ENCODE results near the gene R3HDM1. TPM values are rescaled to one million over a fixed set of nuclear protein-coding genes. Genes with fewer than 3 reads are reported as not detected.
"Not testable (repeated sequence)": the region's sequence is repeated elsewhere in the genome, so short reads cannot be mapped to it uniquely, and the experiment has no call there.

The R3HDM1 gene
- polyA plus RNA-seq, 1 donor from 2014 or later = 30.3 TPM

DNA sequence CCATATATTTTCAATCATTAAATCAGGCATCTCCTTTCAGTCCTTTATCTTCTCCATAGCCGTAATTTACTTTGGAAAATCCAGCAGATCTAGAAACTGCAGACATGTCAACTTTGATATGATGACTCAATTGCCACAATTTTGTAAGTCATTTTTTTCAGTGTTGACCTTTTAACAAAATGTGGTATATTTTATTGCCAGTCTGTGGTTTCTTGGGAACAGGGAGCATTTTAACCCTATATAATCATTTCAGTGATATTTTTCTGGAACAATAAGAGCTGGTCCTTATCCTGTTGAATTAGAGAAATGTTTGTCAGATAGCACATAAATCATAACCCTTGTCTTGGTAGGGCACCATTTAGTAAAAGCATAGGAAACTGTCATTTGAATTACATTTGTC is 119.4 kb downstream of the R3HDM1 start:
- TF ChIP-seq, protein P1, sequence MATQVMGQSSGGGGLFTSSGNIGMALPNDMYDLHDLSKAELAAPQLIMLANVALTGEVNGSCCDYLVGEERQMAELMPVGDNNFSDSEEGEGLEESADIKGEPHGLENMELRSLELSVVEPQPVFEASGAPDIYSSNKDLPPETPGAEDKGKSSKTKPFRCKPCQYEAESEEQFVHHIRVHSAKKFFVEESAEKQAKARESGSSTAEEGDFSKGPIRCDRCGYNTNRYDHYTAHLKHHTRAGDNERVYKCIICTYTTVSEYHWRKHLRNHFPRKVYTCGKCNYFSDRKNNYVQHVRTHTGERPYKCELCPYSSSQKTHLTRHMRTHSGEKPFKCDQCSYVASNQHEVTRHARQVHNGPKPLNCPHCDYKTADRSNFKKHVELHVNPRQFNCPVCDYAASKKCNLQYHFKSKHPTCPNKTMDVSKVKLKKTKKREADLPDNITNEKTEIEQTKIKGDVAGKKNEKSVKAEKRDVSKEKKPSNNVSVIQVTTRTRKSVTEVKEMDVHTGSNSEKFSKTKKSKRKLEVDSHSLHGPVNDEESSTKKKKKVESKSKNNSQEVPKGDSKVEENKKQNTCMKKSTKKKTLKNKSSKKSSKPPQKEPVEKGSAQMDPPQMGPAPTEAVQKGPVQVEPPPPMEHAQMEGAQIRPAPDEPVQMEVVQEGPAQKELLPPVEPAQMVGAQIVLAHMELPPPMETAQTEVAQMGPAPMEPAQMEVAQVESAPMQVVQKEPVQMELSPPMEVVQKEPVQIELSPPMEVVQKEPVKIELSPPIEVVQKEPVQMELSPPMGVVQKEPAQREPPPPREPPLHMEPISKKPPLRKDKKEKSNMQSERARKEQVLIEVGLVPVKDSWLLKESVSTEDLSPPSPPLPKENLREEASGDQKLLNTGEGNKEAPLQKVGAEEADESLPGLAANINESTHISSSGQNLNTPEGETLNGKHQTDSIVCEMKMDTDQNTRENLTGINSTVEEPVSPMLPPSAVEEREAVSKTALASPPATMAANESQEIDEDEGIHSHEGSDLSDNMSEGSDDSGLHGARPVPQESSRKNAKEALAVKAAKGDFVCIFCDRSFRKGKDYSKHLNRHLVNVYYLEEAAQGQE (IDR thresholded peaks at IDR 0.05; ENCODE audit: borderline replicate concordance) = peak; percentile 88
- TF ChIP-seq POLR2AphosphoS5 (IDR thresholded peaks at IDR 0.05) (peak; percentile 87), EP300 (conservative IDR thresholded peaks at IDR 0.05; ENCODE audit: poor library complexity, severe bottlenecking) (peak; percentile 92), RAD21 (conservative IDR thresholded peaks at IDR 0.05) (no peak), MXI1 (conservative IDR thresholded peaks at IDR 0.05; ENCODE audit: poor library complexity, severe bottlenecking) (no peak), EZH2 (IDR thresholded peaks at IDR 0.05; ENCODE audit: borderline replicate concordance, insufficient read depth, low read length, poor library complexity, severe bottlenecking) (no peak)
- H3K36me3 ChIP-seq (ENCODE audit: insufficient read depth, low read length) = no peaks in the 10 kb centered on the region
- peak overlapping the region; percentile 11 for H3K4me2 ChIP-seq (ENCODE audit: low read length)

DNA sequence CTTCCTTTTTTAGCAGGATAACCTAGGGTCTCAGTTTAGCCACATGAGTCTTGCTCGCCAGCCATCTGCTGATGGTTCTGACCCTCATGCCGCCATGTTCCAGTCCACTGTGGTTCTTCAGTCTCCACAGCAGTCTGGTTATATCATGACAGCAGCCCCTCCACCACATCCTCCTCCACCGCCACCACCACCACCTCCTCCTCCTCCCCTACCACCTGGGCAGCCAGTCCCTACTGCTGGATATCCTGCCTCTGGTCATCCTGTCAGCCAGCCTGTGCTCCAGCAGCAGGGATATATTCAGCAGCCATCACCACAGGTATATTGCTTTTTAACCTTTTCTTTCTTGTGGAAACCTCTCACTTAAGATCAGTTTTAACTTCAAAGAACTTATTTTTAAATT is 120.4 kb downstream of the R3HDM1 start:
- Histone ChIP-seq H3K36me3 (ENCODE audit: insufficient read depth, low read length) (no peaks in the 10 kb centered on the region), H3K9ac (ENCODE audit: low read length) (no peak overlapping the region)
- no peak for TF ChIP-seq POLR2AphosphoS5 (IDR thresholded peaks at IDR 0.05)
- TF ChIP-seq MXI1 (conservative IDR thresholded peaks at IDR 0.05; ENCODE audit: poor library complexity, severe bottlenecking) = no peak
- TF ChIP-seq SMC3 (conservative IDR thresholded peaks at IDR 0.05; ENCODE audit: poor library complexity) = no peak
- no peak for TF ChIP-seq RAD21 (conservative IDR thresholded peaks at IDR 0.05)
- TF ChIP-seq, protein P2, sequence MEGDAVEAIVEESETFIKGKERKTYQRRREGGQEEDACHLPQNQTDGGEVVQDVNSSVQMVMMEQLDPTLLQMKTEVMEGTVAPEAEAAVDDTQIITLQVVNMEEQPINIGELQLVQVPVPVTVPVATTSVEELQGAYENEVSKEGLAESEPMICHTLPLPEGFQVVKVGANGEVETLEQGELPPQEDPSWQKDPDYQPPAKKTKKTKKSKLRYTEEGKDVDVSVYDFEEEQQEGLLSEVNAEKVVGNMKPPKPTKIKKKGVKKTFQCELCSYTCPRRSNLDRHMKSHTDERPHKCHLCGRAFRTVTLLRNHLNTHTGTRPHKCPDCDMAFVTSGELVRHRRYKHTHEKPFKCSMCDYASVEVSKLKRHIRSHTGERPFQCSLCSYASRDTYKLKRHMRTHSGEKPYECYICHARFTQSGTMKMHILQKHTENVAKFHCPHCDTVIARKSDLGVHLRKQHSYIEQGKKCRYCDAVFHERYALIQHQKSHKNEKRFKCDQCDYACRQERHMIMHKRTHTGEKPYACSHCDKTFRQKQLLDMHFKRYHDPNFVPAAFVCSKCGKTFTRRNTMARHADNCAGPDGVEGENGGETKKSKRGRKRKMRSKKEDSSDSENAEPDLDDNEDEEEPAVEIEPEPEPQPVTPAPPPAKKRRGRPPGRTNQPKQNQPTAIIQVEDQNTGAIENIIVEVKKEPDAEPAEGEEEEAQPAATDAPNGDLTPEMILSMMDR (IDR thresholded peaks at IDR 0.05; ENCODE audit: poor library complexity, severe bottlenecking) = no peak
- TF ChIP-seq TAF1 (IDR thresholded peaks at IDR 0.05; ENCODE audit: low read depth) = no peak
- TF ChIP-seq EP300 (conservative IDR thresholded peaks at IDR 0.05; ENCODE audit: poor library complexity, severe bottlenecking) = no peak
- TF ChIP-seq, protein P1 (IDR thresholded peaks at IDR 0.05; ENCODE audit: borderline replicate concordance) = no peak
- no peak for TF ChIP-seq EZH2 (IDR thresholded peaks at IDR 0.05; ENCODE audit: borderline replicate concordance, insufficient read depth, low read length, poor library complexity, severe bottlenecking)

More for the DNA sequence above, 119.4 kb downstream of the R3HDM1 start:
- Histone ChIP-seq H3F3A (ENCODE audit: insufficient read depth, low read length, poor library complexity, severe bottlenecking) (peaks cover 6% of the 10 kb centered on the region), H3K4me3 (ENCODE audit: low read length) (peak overlapping the region; percentile 18), H3K9me2 (ENCODE audit: insufficient read depth, low read length) (no peaks in the 10 kb centered on the region), H2AFZ (ENCODE audit: low read depth, low read length) (no peak overlapping the region), H3K27ac (ENCODE audit: low read length) (peak overlapping the region; percentile 58), H3K9ac (ENCODE audit: low read length) (no peak overlapping the region), H3K9me3 (ENCODE audit: low read length) (no peaks in the 10 kb centered on the region), H3K79me2 (replicated peaks; ENCODE audit: insufficient read depth, low read length) (no peaks in the 10 kb centered on the region), H3K27me3 (ENCODE audit: insufficient read depth, low read depth, low read length) (no peaks in the 10 kb centered on the region), H4K20me1 (ENCODE audit: insufficient read depth) (no peaks in the 10 kb centered on the region)

DNA sequence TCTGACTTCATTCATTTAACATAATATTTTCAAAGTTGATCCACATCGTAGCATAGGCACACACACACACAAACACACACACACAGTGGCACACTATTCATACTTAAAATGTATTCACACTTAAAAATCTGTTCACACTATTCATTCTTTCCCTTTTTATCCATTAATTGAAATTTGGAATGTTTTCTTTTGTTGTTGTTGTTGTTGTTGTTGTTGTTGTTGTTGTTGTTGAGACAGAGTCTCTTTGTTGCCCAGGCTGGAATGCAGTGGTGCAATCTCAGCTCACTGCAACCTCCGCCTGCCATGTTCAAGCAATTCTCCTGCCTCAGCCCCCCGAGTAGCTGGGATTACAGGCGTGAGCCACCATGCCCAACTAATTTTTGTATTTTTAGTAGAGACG is 123.0 kb downstream of the R3HDM1 start:
- H3K4me2 ChIP-seq (ENCODE audit: low read length); H4K20me1 ChIP-seq (ENCODE audit: insufficient read depth); H3K36me3 ChIP-seq (ENCODE audit: insufficient read depth, low read length); H3F3A ChIP-seq (ENCODE audit: insufficient read depth, low read length, poor library complexity, severe bottlenecking); H3K27me3 ChIP-seq (ENCODE audit: insufficient read depth, low read depth, low read length); H3K27ac ChIP-seq (ENCODE audit: low read length); H3K9me3 ChIP-seq (ENCODE audit: low read length); H3K4me3 ChIP-seq (ENCODE audit: low read length); H3K79me2 ChIP-seq (replicated peaks; ENCODE audit: insufficient read depth, low read length); H3K9ac ChIP-seq (ENCODE audit: low read length); H3K9me2 ChIP-seq (ENCODE audit: insufficient read depth, low read length); H2AFZ ChIP-seq (ENCODE audit: low read depth, low read length): not testable (repeated sequence)

More for the DNA sequence above, 120.4 kb downstream of the R3HDM1 start:
- H3K4me2 ChIP-seq (ENCODE audit: low read length) = no peak overlapping the region
- no peak overlapping the region for H2AFZ ChIP-seq (ENCODE audit: low read depth, low read length)
- H3K9me3 ChIP-seq (ENCODE audit: low read length) = no peaks in the 10 kb centered on the region
- H3K4me3 ChIP-seq (ENCODE audit: low read length) = no peak overlapping the region
- H4K20me1 ChIP-seq (ENCODE audit: insufficient read depth) = no peaks in the 10 kb centered on the region
- no peak overlapping the region for H3K27ac ChIP-seq (ENCODE audit: low read length)
- H3K79me2 ChIP-seq (replicated peaks; ENCODE audit: insufficient read depth, low read length) = no peaks in the 10 kb centered on the region
- peaks cover 6% of the 10 kb centered on the region for H3F3A ChIP-seq (ENCODE audit: insufficient read depth, low read length, poor library complexity, severe bottlenecking)
- H3K27me3 ChIP-seq (ENCODE audit: insufficient read depth, low read depth, low read length) = no peaks in the 10 kb centered on the region
- no peaks in the 10 kb centered on the region for H3K9me2 ChIP-seq (ENCODE audit: insufficient read depth, low read length)
